CD4-positive, alpha-beta T cell treated with Interleukin-17A for 4 hours (primary cell): ENCODE measurements around the gene LCLAT1.
"Not testable (repeated sequence)": the region's sequence is repeated elsewhere in the genome, so short reads cannot be mapped to it uniquely, and the experiment has no call there.

Experiments
- DNase-seq: peaks from one replicate; pipeline ENCODE4 v3.0.0-alpha.2; 2020; ENCODE audit warnings: mixed read lengths

LCLAT1 gene

DNA sequence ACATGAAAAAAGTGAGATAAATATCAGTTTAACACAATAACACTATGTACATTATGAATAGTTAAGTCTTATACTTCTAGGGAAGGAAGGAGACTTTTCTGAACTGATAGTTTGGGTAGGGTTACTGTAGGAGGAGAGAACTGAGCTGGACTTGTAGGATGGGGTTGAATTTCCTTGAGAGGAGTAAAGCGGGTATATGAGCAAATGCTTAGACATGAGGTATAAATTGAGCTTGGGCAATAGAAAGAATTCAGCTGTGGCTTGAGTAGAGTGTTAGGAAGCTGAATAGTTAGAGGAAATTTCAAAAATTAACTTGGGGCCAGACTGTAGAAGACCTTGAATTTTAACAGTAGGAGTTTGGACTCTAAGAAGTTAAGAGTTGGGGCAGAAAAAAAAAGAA lies 45.1 kb downstream of the LCLAT1 start:
- DNase-seq = no peak

GRCh38 chr2:30492619-30493018 lies 45.6 kb downstream of the LCLAT1 start:
- no peak for DNase-seq

DNA sequence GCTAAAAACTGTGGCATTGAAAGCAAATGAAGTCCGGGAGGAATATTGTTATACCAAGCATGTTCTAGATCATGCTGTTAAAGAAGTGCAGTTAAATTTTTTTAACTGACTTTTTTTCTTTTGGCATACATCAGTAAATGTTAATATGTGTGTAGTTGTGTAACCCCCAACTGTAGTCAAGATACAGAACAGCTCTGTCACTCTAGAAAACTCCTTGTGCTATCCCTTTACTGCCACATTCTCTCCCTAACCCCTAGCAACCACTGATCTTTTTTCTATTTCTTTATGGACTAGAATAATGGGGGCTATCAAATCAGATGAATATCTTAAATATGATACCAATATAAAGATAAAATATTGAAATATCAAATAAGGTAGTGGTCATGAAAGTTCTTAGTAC lies 46.4 kb downstream of the LCLAT1 start:
- DNase-seq = no peak

- DNase-seq = not testable (repeated sequence)
Observed at GRCh38 chr2:30495896-30496295, 48.9 kb downstream of the LCLAT1 start.

GRCh38 chr2:30499681-30500080 lies 52.6 kb downstream of the LCLAT1 start:
- DNase-seq = no peak

- no peak for DNase-seq
Observed at GRCh38 chr2:30500699-30501098, 53.7 kb downstream of the LCLAT1 start.

DNA sequence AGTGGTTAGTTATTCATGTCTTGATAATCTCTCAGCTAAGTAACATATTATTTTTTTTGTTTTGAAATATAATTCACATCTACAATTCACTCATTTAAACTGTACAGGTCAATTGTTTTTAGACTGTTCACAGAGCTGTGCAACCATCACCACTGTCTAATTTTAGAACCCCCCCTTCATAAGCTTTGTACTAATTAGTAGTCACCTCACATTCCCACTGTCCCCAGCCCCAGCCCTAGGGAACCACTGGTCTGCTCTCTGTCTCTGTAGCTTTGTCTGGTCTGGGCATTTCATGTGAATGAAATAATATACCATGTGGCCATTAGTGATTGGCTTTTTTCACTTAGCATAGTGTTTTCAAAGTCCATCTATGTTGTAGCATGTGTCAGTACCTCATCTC lies 55.3 kb downstream of the LCLAT1 start:
- DNase-seq = no peak

DNA sequence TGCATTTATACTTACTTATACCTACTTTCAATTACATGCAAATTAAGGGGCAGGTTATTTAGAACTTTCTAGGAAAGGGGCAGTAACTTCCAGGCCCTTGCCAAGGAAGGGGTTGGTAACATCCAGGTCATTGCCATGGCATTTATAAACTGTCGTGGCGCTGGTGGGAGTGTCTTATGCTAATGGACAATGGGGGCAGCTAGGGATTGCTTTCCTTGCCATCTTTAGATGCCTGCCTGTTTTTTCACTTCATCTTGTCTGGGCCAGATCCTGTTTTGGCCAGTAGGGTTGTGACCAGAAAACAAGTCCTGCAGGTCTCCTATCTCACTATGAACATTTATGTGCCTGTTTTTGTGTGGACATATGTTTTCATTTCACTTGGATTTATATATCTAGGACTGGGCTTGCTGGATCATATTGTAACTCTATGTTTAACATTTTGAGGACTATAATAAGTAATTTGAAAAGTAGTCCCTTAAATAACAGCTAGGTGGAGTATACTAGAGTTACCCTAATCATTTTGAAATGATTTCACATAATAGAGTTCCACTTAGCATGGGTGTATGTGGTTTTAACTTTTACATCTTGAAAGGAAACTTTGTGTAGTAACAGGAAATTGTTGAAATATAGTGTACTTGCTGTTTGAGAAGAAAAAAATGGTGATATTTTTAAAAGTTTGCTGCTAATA lies 56.1 kb downstream of the LCLAT1 start:
- no peak for DNase-seq

GRCh38 chr2:30503695-30504052 lies 56.6 kb downstream of the LCLAT1 start:
- DNase-seq = no peak

DNA sequence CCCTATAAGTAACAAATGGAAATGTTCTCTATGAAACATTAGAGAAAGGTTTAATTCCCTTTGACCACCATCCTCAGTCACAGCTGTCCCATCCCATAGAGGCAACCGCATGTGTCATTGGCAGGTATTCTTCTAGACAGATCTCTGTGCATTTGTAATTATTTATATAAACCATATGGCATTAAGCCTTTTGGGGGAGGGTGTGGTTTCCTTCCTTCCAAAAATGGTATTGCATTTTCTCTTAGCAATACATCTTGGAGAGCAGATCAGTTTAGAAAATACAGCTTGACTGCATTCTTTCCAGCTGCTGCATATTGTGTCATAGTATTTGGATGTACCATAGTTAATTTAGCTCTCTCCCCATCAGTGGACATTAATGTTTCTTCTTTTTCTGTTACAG lies 57.7 kb downstream of the LCLAT1 start:
- DNase-seq = no peak

DNA sequence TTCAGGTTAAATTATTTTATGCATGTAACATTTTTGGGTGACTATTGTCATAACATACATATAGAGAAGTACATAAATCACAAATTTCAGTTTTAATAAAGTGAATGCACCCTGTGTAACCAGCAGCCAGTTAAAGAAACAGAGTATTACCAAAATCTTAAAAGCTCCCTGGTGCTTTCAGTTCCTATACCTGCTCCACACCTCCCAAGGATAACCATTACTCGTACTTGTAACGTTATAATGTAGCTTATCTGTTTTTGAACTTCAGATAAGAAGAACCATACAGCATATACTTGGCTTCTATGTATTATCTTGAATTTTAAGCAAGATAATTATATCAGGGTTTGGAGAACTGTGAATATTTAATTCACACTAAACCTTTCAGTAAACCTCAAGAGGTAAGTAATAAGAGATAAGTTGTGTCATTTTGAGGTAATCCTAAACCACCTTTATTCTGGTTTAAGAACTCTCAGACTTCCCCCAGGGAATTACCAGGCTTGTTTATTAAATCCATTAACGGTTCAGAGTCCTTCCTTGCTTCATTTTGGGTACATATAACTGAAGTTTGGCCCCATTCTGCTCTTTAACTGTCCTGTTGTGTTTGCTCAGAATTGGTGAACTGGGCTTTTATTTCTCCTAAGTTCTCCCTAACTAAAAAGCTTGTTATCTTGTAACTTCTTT lies 58.6 kb downstream of the LCLAT1 start:
- DNase-seq = no peak

DNA sequence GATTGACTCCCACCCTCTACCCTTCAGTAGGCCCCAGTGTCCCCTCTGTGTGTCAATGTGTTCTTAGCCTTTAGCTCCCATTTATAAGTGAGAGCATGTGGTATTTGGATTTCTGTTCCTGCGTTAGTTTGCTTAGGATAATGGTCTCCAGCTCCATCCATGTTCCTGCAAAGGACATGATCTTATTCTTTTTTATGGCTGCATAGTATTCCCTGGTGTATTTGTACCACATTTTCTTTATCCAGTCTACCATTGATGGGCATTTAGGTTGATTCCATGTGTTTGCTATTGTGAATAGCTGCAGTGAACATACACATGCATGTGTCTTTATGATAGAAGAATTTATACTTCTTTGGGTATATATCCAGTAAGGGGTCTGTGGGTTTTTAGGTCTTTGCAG lies 60.4 kb downstream of the LCLAT1 start:
- DNase-seq = not testable (repeated sequence)

GRCh38 chr2:30509716-30510115 lies 62.7 kb downstream of the LCLAT1 start:
- no peak for DNase-seq

DNA sequence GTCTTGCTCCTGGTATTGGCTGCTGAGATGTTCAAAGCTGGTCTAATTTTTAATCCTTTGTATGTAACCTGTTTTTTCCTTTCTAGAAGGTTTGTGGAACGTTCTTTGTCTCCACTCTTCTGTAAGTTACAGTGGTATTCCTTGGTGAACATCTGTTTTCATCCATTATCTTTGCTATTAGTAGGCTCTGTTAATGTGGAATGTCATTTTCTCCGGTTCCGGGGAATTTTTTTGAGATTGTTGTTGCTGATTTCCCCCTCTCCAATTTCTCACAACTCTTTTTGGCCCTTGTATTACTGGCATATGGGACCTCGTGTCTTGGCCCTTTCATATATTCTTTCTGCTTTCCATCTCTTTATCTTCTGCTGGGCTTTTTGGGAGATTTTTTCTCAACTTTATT lies 63.4 kb downstream of the LCLAT1 start:
- DNase-seq = no peak

DNA sequence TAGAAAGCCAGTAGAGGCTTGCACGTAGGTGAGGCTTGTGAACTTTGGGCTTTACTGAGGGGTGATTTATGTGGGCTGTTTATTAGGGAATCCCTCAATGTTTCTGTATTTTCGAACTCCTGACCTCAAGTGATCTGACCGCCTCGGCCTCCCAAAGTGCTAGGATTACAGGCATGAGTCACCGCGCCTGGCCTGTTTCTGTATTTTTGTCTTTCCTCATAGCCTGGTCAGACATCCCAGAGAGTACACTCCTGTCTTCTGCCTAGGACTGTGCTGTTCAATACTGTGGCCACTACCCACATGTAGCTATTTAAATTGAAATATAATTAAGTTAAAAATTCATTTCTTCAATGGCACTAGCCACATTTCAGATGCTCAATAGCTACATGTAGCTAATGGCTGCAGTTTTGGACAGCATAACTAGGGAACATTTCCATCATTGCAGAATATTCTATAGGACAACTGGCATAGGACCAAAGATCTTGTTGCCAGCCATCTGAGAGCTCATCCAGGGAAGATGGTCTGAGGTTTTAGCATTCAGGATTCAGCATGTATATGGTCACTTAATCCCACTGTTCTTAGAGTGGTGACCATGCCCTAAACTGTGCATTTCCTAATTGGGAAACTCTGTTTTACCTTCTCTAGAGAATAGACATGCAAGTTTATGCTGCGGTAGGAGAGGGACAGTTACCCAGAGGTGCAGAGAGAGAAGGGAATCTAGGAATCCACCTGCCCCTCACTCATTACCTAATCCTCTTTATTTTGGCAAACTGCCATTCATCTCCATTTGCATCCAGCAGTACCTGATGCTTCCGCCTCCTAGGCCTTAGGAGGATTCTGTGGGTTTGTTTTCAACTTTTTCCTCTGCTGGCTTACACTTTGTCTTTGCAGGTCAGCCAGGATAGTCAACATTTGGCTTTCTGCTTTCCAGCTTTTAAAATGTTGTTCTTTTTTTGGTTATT lies 64.4 kb downstream of the LCLAT1 start:
- no peak for DNase-seq

GRCh38 chr2:30512243-30512886 lies 65.3 kb downstream of the LCLAT1 start:
- DNase-seq = no peak

- not testable (repeated sequence) for DNase-seq
Observed at GRCh38 chr2:30513649-30514048, 66.6 kb downstream of the LCLAT1 start.

DNA sequence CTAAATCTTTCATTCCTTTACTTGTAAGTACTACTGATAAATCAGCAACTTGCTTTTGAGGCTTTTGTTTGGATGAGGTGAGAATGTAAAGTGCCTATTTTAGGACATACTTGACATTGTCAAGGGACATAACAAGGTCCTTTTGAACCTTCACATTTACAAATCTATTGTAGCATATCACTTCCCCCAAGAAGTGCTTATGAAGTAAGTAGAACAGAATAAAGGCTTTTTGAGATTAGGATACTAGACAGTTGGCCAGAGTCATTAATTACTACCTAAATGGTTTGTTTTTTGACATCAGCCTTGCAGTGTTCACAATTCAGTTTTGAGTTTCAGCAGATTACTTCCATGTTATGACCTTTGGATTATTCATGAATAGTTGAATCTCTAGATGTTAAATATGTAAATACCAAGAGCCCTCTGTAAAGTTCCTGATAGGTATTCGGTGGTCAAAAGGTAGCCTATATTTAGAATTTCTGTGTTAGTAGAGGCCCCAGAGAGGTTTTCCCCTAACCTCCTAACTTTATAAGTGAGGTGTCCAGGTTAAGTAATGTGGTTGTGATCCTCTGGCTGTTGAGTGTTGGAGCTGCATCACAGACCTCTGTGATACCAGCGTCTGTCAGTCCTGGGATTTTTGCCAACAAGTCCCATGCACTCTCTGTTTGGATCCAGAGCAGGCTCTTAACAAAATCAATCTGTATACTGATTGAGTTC lies 67.2 kb downstream of the LCLAT1 start:
- DNase-seq = no peak

DNA sequence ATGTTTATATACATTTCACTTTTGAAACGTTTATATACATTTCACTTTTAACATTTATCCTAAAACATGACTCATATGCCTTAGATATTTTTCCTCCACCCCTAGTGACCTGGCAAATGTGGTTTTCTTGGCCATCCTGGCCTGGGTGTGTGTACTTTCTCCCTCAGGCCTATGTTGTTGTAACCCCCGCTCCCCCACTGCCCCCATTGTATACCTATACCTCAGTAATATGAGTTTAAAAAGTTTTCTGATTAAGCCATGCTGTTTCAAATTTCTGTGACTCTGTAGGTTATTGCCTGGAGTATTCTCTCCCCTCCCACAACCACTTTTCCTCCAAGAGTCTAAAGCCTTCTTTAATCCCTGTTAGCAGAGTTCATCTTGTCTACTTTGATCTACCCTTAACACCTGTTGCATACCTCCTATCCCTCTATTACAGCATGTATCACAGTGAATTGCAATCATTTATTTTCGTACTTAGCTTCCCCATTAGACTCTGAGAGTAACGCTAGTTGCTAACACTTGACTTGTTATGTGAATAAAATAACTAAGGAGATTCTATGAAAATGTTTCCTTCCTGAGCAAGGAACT lies 67.9 kb downstream of the LCLAT1 start:
- no peak for DNase-seq

DNA sequence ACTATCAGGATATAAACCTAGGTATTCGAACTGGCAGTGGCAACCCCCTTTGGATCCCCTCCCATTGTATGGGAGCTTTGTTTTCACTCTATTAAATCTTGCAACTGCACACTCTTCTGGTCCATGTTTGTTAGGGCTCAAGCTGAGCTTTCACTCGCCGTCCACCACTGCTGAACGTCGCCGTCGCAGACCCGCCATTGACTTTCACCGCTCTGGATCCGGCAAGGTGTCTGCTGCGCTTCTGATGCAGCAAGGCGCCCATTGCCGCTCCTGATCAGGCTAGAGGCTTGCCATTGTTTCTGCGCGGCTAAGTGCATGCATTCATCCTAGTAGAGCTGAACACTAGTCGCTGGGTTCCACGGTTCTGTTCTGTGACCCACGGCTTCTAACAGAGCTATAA lies 69.1 kb downstream of the LCLAT1 start:
- no peak for DNase-seq

DNA sequence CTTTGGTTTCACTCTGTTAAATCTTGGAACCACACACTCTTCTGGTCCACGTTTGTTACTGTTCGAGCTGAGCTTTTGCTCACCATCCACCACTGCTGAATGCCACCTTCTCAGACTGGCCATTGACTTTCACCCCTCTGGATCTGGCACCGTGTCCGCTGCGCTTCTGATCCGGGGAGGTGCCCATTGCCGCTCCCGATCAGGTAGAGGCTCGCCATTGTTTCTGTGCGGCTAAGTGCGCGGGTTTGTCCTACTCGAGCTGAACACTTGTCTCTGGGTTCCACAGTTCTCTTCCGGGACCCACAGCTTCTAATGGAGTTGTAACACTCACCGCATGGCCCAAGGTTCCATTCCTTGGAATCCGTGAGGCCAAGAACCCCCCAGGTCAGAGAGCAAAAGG lies 72.8 kb downstream of the LCLAT1 start:
- no peak for DNase-seq

DNA sequence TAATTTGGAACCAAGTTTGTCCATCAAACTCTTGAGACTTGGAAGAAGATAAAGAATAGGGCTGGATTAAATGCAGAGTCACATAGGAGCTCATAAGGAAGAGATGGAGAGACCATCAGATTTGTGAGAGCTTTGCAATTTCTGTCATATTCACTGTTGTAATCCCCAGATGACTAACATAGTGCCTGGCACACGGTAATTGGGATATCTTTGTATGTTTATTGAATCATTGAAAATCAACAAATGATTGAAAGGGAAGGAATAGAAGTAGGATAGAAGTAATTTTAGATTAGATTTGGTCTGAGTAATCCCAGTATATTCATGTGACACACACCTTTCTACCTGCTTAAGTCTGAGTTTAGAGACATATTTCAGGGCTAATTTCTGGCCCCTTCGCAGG lies 75.4 kb downstream of the LCLAT1 start:
- DNase-seq = no peak
